Limb (tissue), 2 donors: ENCODE results near the gene ZNF396.

ENCODE experiments used
- DNase-seq, 2 donors: peaks; one replicate each; pipeline ENCODE4 v3.0.0-alpha.2; 2016; ENCODE audit errors: extremely low spot score in 2 of 2

ZNF396 gene

GRCh38 chr18:35386600-35387100 is 9.5 kb upstream of the ZNF396 start:
- DNase-seq: peak; percentile 47 to 71

- DNase-seq: no peak
Measured at GRCh38 chr18:35383136-35383535, 6.0 kb upstream of the ZNF396 start.

- DNase-seq: no peak
Measured at GRCh38 chr18:35379421-35379820, 2.3 kb upstream of the ZNF396 start.

- no peak for DNase-seq
Measured at GRCh38 chr18:35378574-35378896, 1.4 kb upstream of the ZNF396 start.

GRCh38 chr18:35377875-35378573 is 887 bp upstream of the ZNF396 start:
- no peak for DNase-seq

- DNase-seq: peak in 1 of 2 donors; percentile 37
Measured at GRCh38 chr18:35376393-35376741, 770 bp downstream of the ZNF396 start.

GRCh38 chr18:35374708-35375107 is 2.4 kb downstream of the ZNF396 start:
- no peak for DNase-seq

- DNase-seq: no peak
Measured at GRCh38 chr18:35371412-35372195, 5.5 kb downstream of the ZNF396 start.

GRCh38 chr18:35369126-35369525 is 8.0 kb downstream of the ZNF396 start:
- DNase-seq: no peak

- no peak for DNase-seq
Measured at GRCh38 chr18:35368595-35368994, 8.5 kb downstream of the ZNF396 start.

- no peak for DNase-seq
Measured at GRCh38 chr18:35362531-35362930, 14.6 kb downstream of the ZNF396 start.

- DNase-seq: no peak
Measured at GRCh38 chr18:35361570-35362321, 15.4 kb downstream of the ZNF396 start.

- DNase-seq: peak; percentile 68 to 83
Measured at GRCh38 chr18:35355140-35355618, 22.0 kb downstream of the ZNF396 start.

- DNase-seq: no peak
Measured at GRCh38 chr18:35352778-35353177, 24.4 kb downstream of the ZNF396 start.

- no peak for DNase-seq
Measured at GRCh38 chr18:35352283-35352682, 24.9 kb downstream of the ZNF396 start.

- DNase-seq: peak in 1 of 2 donors; percentile 33
Measured at GRCh38 chr18:35348001-35348400, 29.1 kb downstream of the ZNF396 start.

GRCh38 chr18:35345950-35346349 is 31.2 kb downstream of the ZNF396 start:
- DNase-seq: no peak

GRCh38 chr18:35345460-35345921 is 31.6 kb downstream of the ZNF396 start:
- peak; percentile 28 to 46 for DNase-seq

GRCh38 chr18:35344736-35345459 is 32.2 kb downstream of the ZNF396 start:
- peak in 1 of 2 donors; percentile 42 for DNase-seq

- peak; percentile 96 to 98 for DNase-seq
Measured at GRCh38 chr18:35343936-35344735, 33.0 kb downstream of the ZNF396 start, which contains the start of gene ZNF24. ZNF24 (minus strand) TSS chr18:35344420; CDS start chr18:35340650, 3,770 bp downstream.
